HG03571 (cell line): Measurements from ENCODE around the gene RAB4B.
"Not testable (repeated sequence)": the region's sequence is repeated elsewhere in the genome, so short reads cannot be mapped to it uniquely, and the experiment has no call there.

Experiments used
- ATAC-seq: cut with Tn5 transposase; IDR thresholded peaks from one replicate; pipeline ENCODE4 v1.9.1; 2021; ENCODE audit not compliant: unreplicated experiment

Gene RAB4B

GRCh38 chr19:40776932-40777644 lies 959 bp upstream of the RAB4B start:
- peak; percentile 55 for ATAC-seq

GRCh38 chr19:40777645-40777936 lies 456 bp upstream of the RAB4B start:
- ATAC-seq = no peak

- no peak for ATAC-seq
These were observed 748 bp downstream of the RAB4B start for GRCh38 chr19:40778706-40779284.

- ATAC-seq = no peak
These were observed 2.5 kb downstream of the RAB4B start for GRCh38 chr19:40780582-40780981.

- ATAC-seq = no peak
These were observed 3.1 kb downstream of the RAB4B start for GRCh38 chr19:40781140-40781539.

- no peak for ATAC-seq
These were observed 5.7 kb downstream of the RAB4B start for GRCh38 chr19:40783711-40784110.

GRCh38 chr19:40784146-40784545 lies 6.1 kb downstream of the RAB4B start:
- not testable (repeated sequence) for ATAC-seq

GRCh38 chr19:40785526-40785925 lies 7.5 kb downstream of the RAB4B start:
- no peak for ATAC-seq

GRCh38 chr19:40786060-40787037 lies 8.3 kb downstream of the RAB4B start:
- no peak for ATAC-seq

GRCh38 chr19:40791349-40791748 lies 13.3 kb downstream of the RAB4B start:
- no peak for ATAC-seq

- no peak for ATAC-seq
These were observed 13.9 kb downstream of the RAB4B start for GRCh38 chr19:40791996-40792395.

- ATAC-seq = no peak
These were observed 19.3 kb downstream of the RAB4B start for GRCh38 chr19:40797166-40797962.

- no peak for ATAC-seq
These were observed 20.1 kb downstream of the RAB4B start for GRCh38 chr19:40797963-40798682.

- ATAC-seq = peak; percentile 68
These were observed 20.9 kb downstream of the RAB4B start, which contains the start of gene EGLN2 for GRCh38 chr19:40798683-40799557. Gene EGLN2, plus strand, starts transcription at chr19:40799191. Its CDS starts 1,382 bp downstream, at chr19:40800573.

- no peak for ATAC-seq
These were observed 21.7 kb downstream of the RAB4B start for GRCh38 chr19:40799558-40800338.

GRCh38 chr19:40800339-40800996 lies 22.4 kb downstream of the RAB4B start:
- no peak for ATAC-seq

GRCh38 chr19:40800997-40801377 lies 22.9 kb downstream of the RAB4B start:
- no peak for ATAC-seq
